ENCODE measurements around the gene CMPK1.

GRCh38 chr1:47423872-47424271 lies 90.3 kb downstream of the CMPK1 start:
- TF ChIP-seq EZH2 (IDR thresholded peaks at IDR 0.05; ENCODE audit: borderline replicate concordance, low read depth, low read length, severe bottlenecking) = no peak
- TF ChIP-seq CTCF (IDR thresholded peaks at IDR 0.05; ENCODE audit: extremely low read depth in 1 of 2, insufficient read depth in 1 of 2, low read depth in 1 of 2, low read length in 2 of 2) = no peak
- no peak for TF ChIP-seq POLR2A (IDR thresholded peaks at IDR 0.05; ENCODE audit: low read depth, low read length)
- no peak for TF ChIP-seq MYC (IDR thresholded peaks at IDR 0.05; ENCODE audit: low read depth, low read length)
